ENCODE results near the gene RHBDD1. TPM values are rescaled to one million over a fixed set of nuclear protein-coding genes. Genes with fewer than 3 reads are reported as not detected.

RHBDD1 gene
- total and polyA plus RNA-seq, 2 donors from 2014 or later: 8.3 to 49.9 TPM

DNA sequence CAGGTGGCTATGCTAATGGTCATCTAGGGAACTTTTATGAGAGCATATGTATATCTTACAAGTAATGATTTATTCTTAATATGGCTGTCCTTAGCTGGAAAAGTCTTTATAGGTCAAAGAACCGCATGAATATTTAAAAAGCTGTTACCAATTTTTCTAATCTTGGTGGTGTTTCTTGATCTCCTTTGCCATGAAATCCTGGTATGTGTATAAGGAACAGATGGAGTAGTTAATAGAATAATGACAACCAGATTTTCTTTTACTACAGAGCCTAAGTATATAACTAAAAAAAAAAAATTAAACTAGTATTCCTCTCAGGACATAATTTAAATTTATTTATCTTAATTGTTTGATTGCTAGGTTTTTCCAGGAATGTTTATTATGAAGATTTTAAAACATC lies 74.5 kb downstream of the RHBDD1 start:
- DNase-seq (no peak), FAIRE-seq (no peak)
- H3K36me3 ChIP-seq (ENCODE audit: control insufficient read depth in 2 of 3, insufficient read depth in 3 of 3, low read length in 3 of 3): no peaks in the 10 kb centered on the region
- peaks cover 2 to 7% (median 3%) of the 10 kb centered on the region in 3 donors for H3K4me1 ChIP-seq (ENCODE audit: control insufficient read depth in 2 of 3, insufficient read depth in 2 of 3, low read depth in 1 of 3, low read length in 3 of 3)
- H3K27ac ChIP-seq (ENCODE audit: low read depth in 2 of 2, low read length in 2 of 2): no peak overlapping the region
- intact Hi-C loops (cut with DNase I): no loop called here
- H3K27me3 ChIP-seq (ENCODE audit: control insufficient read depth, insufficient read depth, low read length): no peaks in the 10 kb centered on the region
- H3K9me3 ChIP-seq (ENCODE audit: control insufficient read depth in 2 of 3, insufficient read depth in 1 of 3, low read length in 3 of 3): no peaks in the 10 kb centered on the region
- no peak overlapping the region for H3K4me3 ChIP-seq (ENCODE audit: low read length in 3 of 3)
- H3K9ac ChIP-seq (ENCODE audit: low read length in 3 of 3): no peak overlapping the region
- TF ChIP-seq, protein P1, sequence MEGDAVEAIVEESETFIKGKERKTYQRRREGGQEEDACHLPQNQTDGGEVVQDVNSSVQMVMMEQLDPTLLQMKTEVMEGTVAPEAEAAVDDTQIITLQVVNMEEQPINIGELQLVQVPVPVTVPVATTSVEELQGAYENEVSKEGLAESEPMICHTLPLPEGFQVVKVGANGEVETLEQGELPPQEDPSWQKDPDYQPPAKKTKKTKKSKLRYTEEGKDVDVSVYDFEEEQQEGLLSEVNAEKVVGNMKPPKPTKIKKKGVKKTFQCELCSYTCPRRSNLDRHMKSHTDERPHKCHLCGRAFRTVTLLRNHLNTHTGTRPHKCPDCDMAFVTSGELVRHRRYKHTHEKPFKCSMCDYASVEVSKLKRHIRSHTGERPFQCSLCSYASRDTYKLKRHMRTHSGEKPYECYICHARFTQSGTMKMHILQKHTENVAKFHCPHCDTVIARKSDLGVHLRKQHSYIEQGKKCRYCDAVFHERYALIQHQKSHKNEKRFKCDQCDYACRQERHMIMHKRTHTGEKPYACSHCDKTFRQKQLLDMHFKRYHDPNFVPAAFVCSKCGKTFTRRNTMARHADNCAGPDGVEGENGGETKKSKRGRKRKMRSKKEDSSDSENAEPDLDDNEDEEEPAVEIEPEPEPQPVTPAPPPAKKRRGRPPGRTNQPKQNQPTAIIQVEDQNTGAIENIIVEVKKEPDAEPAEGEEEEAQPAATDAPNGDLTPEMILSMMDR (IDR thresholded peaks at IDR 0.05; ENCODE audit: borderline replicate concordance, extremely low read depth, insufficient read depth): no peak

DNA sequence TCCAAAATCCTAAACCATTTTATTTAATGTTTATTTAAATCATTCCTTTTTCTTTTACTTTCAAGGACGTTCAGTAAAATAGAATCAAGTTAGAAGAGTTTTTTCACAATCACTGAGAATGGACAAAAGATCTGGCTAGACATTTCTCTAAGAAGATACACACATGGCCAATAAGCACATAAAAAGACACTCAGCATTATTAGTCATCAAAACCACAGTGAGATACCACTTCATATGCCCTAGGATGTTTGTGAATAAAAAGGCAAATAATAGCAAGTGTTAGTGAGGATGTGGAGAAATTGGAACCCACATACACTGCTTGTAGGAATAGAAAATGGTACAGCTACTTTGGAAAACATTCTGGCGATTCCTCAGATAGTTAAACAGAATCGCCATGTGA lies 76.1 kb downstream of the RHBDD1 start:
- DNase-seq (no peak), FAIRE-seq (no peak)
- Histone ChIP-seq H3K27me3 (ENCODE audit: control insufficient read depth, insufficient read depth, low read length) (no peaks in the 10 kb centered on the region), H3K36me3 (ENCODE audit: control insufficient read depth in 2 of 3, insufficient read depth in 3 of 3, low read length in 3 of 3) (no peaks in the 10 kb centered on the region), H3K4me3 (ENCODE audit: low read length in 3 of 3) (no peak overlapping the region), H3K9ac (ENCODE audit: low read length in 3 of 3) (no peak overlapping the region), H3K27ac (ENCODE audit: low read depth in 2 of 2, low read length in 2 of 2) (no peak overlapping the region), H3K9me3 (ENCODE audit: control insufficient read depth in 2 of 3, insufficient read depth in 1 of 3, low read length in 3 of 3) (no peaks in the 10 kb centered on the region), H3K4me1 (ENCODE audit: control insufficient read depth in 2 of 3, insufficient read depth in 2 of 3, low read depth in 1 of 3, low read length in 3 of 3) (peaks cover 2 to 3% (median 3%) of the 10 kb centered on the region in 3 donors)
- TF ChIP-seq, protein P1 (IDR thresholded peaks at IDR 0.05; ENCODE audit: borderline replicate concordance, extremely low read depth, insufficient read depth): no peak
- intact Hi-C loops (cut with DNase I): no loop called here

DNA sequence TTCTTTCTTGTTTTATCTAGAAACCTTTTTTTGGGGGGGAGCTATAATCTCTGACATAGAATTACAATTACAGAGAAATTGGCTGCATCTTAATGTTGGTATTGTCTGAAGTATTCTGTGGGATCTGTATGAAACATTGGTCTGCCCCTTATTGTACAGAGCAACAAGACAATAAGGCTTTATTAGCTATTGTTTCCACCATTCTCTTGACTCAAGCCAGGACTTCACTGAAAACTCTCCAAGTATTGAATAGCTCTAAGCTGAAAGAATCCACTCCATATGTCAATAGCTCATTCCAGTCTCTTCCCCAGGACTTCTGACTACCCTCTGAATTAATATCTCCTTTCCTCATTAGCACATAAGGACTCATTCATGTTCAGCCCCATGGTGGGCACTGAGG lies 77.8 kb downstream of the RHBDD1 start:
- FAIRE-seq (no peak), DNase-seq (no peak)
- Histone ChIP-seq H3K9me3 (ENCODE audit: control insufficient read depth in 2 of 3, insufficient read depth in 1 of 3, low read length in 3 of 3) (no peaks in the 10 kb centered on the region), H3K27me3 (ENCODE audit: control insufficient read depth, insufficient read depth, low read length) (no peaks in the 10 kb centered on the region), H3K36me3 (ENCODE audit: control insufficient read depth in 2 of 3, insufficient read depth in 3 of 3, low read length in 3 of 3) (no peaks in the 10 kb centered on the region), H3K4me1 (ENCODE audit: control insufficient read depth in 2 of 3, insufficient read depth in 2 of 3, low read depth in 1 of 3, low read length in 3 of 3) (no peaks in the 10 kb centered on the region), H3K27ac (ENCODE audit: low read depth in 2 of 2, low read length in 2 of 2) (no peak overlapping the region), H3K4me3 (ENCODE audit: low read length in 3 of 3) (no peak overlapping the region), H3K9ac (ENCODE audit: low read length in 3 of 3) (no peak overlapping the region)
- TF ChIP-seq, protein P1 (IDR thresholded peaks at IDR 0.05; ENCODE audit: borderline replicate concordance, extremely low read depth, insufficient read depth): no peak
- intact Hi-C loops (cut with DNase I): no loop called here

DNA sequence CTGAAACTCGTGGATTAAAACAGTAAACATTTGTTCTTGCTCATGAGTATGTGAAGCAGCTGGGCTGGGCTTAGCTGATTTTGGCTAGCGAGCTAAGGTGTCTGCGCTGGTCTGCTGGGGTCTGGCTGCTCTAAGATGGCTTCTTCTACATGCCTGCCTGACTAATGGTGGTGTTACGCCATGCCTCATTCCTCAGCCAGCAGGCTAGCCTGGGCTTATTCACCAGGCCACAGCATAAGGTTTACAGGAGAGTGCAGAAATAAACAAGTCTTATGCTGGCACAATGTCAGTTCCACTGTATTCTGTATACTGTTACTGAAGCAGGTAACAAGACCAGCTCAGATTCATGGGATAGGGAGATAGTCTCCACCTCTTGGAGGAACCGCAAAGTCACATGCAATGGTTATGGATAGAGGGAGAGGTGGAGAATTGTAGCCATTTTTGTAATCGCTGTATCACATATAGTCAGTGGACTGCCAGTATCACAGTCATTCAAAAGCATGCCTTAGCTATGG lies 80.0 kb downstream of the RHBDD1 start:
- no peaks in the 10 kb centered on the region for H3K27me3 ChIP-seq (ENCODE audit: control insufficient read depth, insufficient read depth, low read length)
- FAIRE-seq: no peak
- TF ChIP-seq, protein P1 (IDR thresholded peaks at IDR 0.05; ENCODE audit: borderline replicate concordance, extremely low read depth, insufficient read depth): no peak

More for the DNA sequence above, 80.0 kb downstream of the RHBDD1 start:
- intact Hi-C loops (cut with DNase I): no loop called here
- no peak overlapping the region for H3K9ac ChIP-seq (ENCODE audit: low read length in 3 of 3)
- no peak overlapping the region for H3K4me3 ChIP-seq (ENCODE audit: low read length in 3 of 3)
- DNase-seq: no peak
- no peaks in the 10 kb centered on the region for H3K9me3 ChIP-seq (ENCODE audit: control insufficient read depth in 2 of 3, insufficient read depth in 1 of 3, low read length in 3 of 3)
- no peaks in the 10 kb centered on the region for H3K36me3 ChIP-seq (ENCODE audit: control insufficient read depth in 2 of 3, insufficient read depth in 3 of 3, low read length in 3 of 3)
- H3K4me1 ChIP-seq (ENCODE audit: control insufficient read depth in 2 of 3, insufficient read depth in 2 of 3, low read depth in 1 of 3, low read length in 3 of 3): no peaks in the 10 kb centered on the region
- no peak overlapping the region for H3K27ac ChIP-seq (ENCODE audit: low read depth in 2 of 2, low read length in 2 of 2)

Measured in kidney (tissue), 14 donors.